Testis (tissue), 2 donors: ENCODE measurements around the gene RGSL1.

ENCODE experiments used
- CTCF ChIP-seq, 3 experiments: fragments of 450-650 bp in 2 of 3; fragments of 200-600 bp in 1 of 3; sonication (generic) in 1 of 3; IDR thresholded peaks; one replicate each; pipeline ENCODE4 v1.5.1; 2016 to 2019; ENCODE audit warnings: antibody characterized with exemption in 3 of 3, mild to moderate bottlenecking in 2 of 3, moderate library complexity in 1 of 3
- POLR2A ChIP-seq: fragments of 450-650 bp; IDR thresholded peaks from one replicate; pipeline ENCODE4 v1.6.1; 2017; ENCODE audit warnings: antibody characterized with exemption, mild to moderate bottlenecking, moderate library complexity

- TF ChIP-seq CTCF (IDR thresholded peaks at IDR 0.05): no peak
- TF ChIP-seq POLR2A: no peak
Observed at GRCh38 chr1:182484067-182484466, 34.1 kb downstream of the RGSL1 start.
